ENCODE data around the gene WWOX. TPM values are rescaled to one million over a fixed set of nuclear protein-coding genes. Genes with fewer than 3 reads are reported as not detected.

The WWOX gene
- total and polyA plus RNA-seq, 2 of the 13 experiments (the other 11 are each of a cell fraction or from before 2014, with no cell fraction given), result 9.1 to 37.4 TPM

DNA sequence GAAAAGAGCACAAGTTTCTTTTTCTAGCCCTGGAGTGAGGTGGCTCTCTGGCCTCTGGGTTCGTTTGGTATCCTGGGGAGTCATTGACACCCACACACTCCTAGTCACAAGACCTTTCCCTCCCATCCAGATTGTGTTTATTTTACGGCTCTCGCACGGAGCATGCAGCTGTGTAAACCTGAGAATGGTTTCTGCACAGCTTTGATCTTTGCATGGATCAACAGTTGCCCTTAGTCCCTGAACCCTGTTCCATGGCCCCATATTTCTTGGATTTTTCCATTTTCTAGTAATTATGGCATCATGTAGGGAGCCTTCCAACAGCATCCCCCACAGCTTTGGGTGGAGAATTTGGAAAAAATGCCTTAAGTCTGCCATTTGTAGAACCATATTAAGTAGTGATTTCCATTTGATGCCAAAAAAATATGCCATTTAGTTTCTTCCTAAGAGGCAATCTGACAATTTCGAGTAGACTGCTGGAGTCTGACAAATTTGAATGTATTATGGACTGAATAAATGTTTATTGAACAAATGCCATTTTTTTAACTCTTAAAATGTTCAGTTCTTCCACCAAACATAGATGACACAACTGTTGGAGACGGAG is 197.7 kb downstream of the WWOX start (continued):
- TF ChIP-seq ZNF558 (CRISPR knock-in tag; IDR thresholded peaks at IDR 0.05; ENCODE audit: borderline replicate concordance) (peak; percentile 56; the same call in 1 of the 2 replicates), TARDBP (CRISPR knock-in tag; IDR thresholded peaks at IDR 0.05) (peak; percentile 98; the same call in 1 of the 2 replicates), RARG (CRISPR knock-in tag; IDR thresholded peaks at IDR 0.05; ENCODE audit: low read depth) (0 out of 2 replicates have a peak, but pooled peaks have one; percentile 40), ZMYM3 (CRISPR knock-in tag; IDR thresholded peaks at IDR 0.05) (peak; percentile 96), ZNF224 (CRISPR knock-in tag; IDR thresholded peaks at IDR 0.05) (0 out of 2 replicates have a peak, but pooled peaks have one; percentile 68), CBFB (CRISPR knock-in tag; IDR thresholded peaks at IDR 0.05) (peak; percentile 89), HDAC1 (CRISPR knock-in tag; IDR thresholded peaks at IDR 0.05) (peak; percentile 99), CAMTA2 (CRISPR knock-in tag; IDR thresholded peaks at IDR 0.05; ENCODE audit: borderline replicate concordance) (no peak), ZNF749 (CRISPR knock-in tag; IDR thresholded peaks at IDR 0.05; ENCODE audit: borderline replicate concordance) (no peak; the same call in 1 of the 2 replicates), TEAD3 (CRISPR knock-in tag; optimal IDR thresholded peaks at IDR 0.05; ENCODE audit: borderline replicate concordance) (peak; percentile 95), ZNF567 (CRISPR knock-in tag; IDR thresholded peaks at IDR 0.05; ENCODE audit: borderline replicate concordance) (peak; percentile 51; the same call in 1 of the 2 replicates), ZNF724P (CRISPR knock-in tag; IDR thresholded peaks at IDR 0.05; ENCODE audit: borderline replicate concordance) (peak; percentile 85; the same call in 1 of the 2 replicates), ZBTB7A (CRISPR knock-in tag; IDR thresholded peaks at IDR 0.05) (peak; percentile 75; the same call in 1 of the 2 replicates), MEIS2 (CRISPR knock-in tag; IDR thresholded peaks at IDR 0.05) (peak; percentile 96), ZNF562 (CRISPR knock-in tag; IDR thresholded peaks at IDR 0.05; ENCODE audit: borderline replicate concordance) (no peak), REL (CRISPR knock-in tag; conservative IDR thresholded peaks at IDR 0.05) (no peak), ZNF33B (CRISPR knock-in tag; IDR thresholded peaks at IDR 0.05) (no peak; the same call in 1 of the 2 replicates), FLYWCH1 (CRISPR knock-in tag; IDR thresholded peaks at IDR 0.05) (no peak), TCF7L2 (IDR thresholded peaks at IDR 0.05; ENCODE audit: low read depth, low read length) (peak; percentile 85), ZSCAN31 (CRISPR knock-in tag; IDR thresholded peaks at IDR 0.05; ENCODE audit: low read depth) (peak; percentile 96), ZNF33A (CRISPR knock-in tag; IDR thresholded peaks at IDR 0.05; ENCODE audit: borderline replicate concordance) (no peak), ZNF431 (CRISPR knock-in tag; IDR thresholded peaks at IDR 0.05; ENCODE audit: borderline replicate concordance, low read depth) (peak; percentile 94), DMAP1 (CRISPR knock-in tag; IDR thresholded peaks at IDR 0.05) (peak; percentile 90)
- TF ChIP-seq, protein P1, sequence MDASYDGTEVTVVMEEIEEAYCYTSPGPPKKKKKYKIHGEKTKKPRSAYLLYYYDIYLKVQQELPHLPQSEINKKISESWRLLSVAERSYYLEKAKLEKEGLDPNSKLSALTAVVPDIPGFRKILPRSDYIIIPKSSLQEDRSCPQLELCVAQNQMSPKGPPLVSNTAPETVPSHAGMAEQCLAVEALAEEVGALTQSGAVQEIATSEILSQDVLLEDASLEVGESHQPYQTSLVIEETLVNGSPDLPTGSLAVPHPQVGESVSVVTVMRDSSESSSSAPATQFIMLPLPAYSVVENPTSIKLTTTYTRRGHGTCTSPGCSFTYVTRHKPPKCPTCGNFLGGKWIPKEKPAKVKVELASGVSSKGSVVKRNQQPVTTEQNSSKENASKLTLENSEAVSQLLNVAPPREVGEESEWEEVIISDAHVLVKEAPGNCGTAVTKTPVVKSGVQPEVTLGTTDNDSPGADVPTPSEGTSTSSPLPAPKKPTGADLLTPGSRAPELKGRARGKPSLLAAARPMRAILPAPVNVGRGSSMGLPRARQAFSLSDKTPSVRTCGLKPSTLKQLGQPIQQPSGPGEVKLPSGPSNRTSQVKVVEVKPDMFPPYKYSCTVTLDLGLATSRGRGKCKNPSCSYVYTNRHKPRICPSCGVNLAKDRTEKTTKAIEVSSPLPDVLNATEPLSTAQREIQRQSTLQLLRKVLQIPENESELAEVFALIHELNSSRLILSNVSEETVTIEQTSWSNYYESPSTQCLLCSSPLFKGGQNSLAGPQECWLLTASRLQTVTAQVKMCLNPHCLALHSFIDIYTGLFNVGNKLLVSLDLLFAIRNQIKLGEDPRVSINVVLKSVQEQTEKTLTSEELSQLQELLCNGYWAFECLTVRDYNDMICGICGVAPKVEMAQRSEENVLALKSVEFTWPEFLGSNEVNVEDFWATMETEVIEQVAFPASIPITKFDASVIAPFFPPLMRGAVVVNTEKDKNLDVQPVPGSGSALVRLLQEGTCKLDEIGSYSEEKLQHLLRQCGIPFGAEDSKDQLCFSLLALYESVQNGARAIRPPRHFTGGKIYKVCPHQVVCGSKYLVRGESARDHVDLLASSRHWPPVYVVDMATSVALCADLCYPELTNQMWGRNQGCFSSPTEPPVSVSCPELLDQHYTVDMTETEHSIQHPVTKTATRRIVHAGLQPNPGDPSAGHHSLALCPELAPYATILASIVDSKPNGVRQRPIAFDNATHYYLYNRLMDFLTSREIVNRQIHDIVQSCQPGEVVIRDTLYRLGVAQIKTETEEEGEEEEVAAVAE (CRISPR knock-in tag; IDR thresholded peaks at IDR 0.05; ENCODE audit: borderline replicate concordance), result peak; percentile 95
- TF ChIP-seq, protein P2, sequence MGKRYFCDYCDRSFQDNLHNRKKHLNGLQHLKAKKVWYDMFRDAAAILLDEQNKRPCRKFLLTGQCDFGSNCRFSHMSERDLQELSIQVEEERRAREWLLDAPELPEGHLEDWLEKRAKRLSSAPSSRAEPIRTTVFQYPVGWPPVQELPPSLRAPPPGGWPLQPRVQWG (CRISPR knock-in tag; IDR thresholded peaks at IDR 0.05; ENCODE audit: borderline replicate concordance, low read depth), result no peak
- TF ChIP-seq, protein P3, sequence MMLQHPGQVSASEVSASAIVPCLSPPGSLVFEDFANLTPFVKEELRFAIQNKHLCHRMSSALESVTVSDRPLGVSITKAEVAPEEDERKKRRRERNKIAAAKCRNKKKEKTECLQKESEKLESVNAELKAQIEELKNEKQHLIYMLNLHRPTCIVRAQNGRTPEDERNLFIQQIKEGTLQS (CRISPR knock-in tag; IDR thresholded peaks at IDR 0.05), result peak; percentile 82
